HUDEP-2 (cell line): Measurements from ENCODE around the gene ELF5.

Experiments
- DNase-seq, 76 experiments: peaks; one replicate each; lab custom pipeline; 2025; ENCODE audit not compliant: unreplicated experiment in 76 of 76; lab: John Stamatoyannopoulos, UW

The ELF5 gene

DNA sequence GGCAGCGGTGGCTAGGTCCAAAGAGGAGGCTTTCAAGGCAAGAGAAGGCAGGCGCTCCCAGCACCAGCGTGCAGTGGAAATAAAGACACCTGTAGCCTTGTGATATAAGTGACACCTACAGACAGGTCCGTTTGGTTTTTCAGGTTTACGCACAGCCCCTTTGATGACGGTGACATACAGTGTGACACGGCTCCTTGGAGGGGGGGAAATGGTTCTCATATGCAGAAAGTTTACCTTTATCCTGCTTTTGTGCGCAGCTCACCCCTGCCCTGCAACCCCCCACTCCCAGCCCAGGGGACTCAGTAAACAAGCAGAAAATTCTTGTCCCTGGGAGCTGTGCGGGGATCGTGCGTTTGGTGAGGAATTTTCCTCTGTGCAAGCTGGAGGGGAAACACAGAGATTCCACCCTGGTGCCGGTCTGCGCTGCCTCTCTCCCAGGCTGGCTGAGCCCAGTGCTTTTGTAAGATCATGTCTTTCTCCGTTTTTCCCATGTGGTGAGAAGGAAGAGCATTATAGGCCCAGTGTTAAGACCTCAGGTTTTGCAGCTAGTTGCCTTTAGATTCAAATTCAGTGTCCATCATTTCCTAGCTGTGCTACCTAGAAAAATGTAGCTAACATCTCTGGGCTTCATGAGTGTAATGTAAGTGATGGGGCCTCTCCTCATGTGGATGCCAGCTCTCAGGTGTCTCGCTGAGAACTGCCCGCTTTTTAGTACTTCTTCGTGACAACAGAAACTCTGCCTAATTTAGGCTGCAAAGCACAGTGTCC, at the start of gene ELF5:
TSS of gene ELF5 (minus strand) at position 113 of the 768 bp plus-strand sequence. CDS start 8,045 bp downstream, outside the sequence.
- no peak for DNase-seq

DNA sequence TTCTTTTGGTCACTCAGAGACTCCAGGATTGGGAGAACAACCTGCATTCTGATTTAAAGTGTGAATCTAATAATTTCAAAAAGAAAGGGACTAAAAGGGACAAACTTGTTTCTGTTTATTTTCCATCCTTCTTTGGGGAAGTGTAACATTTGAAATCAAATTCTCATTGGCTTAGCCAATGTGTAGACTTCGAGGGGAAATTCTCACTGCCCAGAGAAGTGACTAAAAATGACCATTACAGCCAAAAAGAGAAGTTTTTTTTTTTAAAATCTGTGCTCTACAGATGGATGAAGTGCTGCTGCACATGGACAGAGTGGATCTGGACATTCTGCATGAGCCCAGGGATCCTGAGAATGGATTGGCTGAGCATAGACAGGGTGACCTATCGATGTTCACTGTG, 49.4 kb upstream of the ELF5 start:
- no peak for DNase-seq

DNA sequence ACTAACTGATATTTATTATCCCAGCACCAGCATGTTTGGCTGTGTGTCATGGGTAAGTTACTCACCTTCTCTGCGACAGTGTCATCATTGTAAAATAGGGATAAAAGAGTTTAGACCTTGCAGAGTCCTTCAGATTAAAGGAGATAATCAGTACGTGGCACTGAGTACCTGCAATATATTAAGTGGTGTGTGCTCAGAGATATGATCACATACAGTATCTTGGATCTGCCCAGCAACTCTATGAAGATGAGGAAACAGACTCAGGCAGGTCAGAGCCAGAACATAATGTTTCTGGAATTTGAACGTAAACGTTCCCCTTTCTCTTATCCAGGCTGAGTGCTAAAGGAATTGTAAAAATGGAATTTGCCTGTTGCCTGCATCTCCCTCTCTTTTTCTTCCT, 46.9 kb upstream of the ELF5 start:
- no peak for DNase-seq

DNA sequence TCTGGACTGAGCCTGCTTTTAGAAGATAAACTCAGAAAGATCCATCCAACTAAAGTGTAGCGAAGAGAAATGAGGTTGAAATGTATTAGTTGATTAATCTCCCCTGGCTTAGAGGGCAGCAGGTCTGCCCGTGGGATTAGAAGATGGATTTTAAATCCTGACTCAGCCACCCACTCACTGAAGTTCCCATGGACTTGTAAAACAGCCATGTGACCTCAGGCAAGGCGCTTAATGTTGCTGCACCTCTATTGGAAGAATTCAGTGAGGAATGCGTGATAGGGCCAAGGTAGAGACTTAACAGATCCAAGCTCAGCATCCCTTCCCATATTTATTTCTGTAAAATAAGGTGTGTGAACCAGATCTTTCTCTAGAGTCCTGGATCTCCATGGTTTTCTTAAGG, 45.1 kb upstream of the ELF5 start:
- DNase-seq: no peak

DNA sequence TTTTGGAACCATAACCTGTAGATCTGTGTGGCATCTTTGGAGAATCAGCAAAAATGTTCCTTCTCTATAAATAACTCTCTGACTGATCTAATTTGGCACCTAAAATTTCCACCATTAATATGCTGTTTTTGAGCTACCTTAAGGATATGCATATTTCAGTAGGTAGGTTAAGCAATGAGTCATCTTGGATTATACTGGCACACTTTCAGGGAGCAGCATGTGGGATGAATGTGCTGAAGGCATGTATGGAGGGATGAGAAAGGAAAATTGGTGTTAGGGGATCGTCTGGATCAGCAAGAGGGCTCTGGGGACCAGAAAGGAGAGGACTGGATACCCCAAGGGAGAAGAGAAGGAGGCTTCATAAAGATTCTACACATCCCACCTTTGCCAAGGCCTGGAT, 44.6 kb upstream of the ELF5 start:
- DNase-seq: no peak

DNA sequence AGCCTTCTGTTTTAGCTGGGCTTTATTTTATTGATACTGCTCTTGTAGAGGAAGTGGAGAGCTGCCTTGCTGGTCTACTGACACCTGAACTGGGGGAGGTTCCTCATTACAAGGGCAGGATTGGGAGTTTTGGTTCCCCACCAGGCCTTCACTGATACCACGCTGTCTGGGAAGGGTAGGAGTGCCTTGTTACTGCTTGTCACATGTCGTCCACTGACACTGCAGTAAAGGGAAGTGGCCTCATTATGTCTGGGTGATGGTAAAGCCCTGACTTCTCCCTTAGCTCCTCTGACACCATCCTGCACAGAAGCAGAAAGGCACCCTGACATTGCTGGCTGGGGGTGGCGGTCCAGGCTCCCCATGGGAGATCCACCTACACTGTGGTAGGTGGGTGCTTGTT, 38.7 kb upstream of the ELF5 start:
- peak in 1 of 76 experiments; percentile 5 for DNase-seq

DNA sequence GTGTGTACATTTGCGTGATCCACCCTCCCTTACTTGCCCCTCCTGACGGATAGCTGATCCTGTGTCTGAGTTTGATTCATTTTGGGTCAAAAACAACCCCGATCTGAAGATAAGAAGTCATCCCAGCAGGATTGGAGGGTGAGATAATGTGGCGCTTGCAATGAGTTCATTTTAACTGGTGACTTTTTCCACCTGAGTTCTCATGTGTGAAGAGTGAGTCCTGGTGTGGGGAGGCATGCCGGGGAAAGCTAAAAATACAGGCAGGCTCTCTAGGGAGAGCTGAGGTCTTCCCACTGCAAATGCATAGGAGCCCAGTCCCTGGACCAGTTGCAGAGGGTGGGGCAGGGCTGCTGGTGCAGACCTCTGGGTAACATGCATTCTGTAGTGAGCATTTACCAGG, 35.7 kb upstream of the ELF5 start:
- DNase-seq: no peak

DNA sequence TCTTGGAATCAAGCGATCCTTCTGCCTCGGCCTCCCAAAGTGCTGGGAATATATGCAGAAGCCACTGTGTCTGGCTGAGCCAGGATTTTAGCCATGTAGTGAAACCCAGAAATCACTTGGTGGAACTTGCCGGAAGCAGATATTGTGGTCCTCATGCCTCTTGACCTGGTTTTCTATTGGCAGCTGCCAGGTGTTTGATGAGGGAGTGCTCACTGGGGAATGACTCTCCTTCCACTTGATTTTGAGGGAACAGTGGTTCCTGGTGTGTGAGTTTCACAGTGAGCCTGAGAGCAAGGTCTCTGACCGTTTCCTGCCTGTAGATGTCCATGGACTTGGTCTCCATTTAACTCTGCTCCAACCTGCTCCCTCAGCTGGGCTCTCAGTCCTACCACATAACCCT, 34.7 kb upstream of the ELF5 start:
- DNase-seq: no peak

DNA sequence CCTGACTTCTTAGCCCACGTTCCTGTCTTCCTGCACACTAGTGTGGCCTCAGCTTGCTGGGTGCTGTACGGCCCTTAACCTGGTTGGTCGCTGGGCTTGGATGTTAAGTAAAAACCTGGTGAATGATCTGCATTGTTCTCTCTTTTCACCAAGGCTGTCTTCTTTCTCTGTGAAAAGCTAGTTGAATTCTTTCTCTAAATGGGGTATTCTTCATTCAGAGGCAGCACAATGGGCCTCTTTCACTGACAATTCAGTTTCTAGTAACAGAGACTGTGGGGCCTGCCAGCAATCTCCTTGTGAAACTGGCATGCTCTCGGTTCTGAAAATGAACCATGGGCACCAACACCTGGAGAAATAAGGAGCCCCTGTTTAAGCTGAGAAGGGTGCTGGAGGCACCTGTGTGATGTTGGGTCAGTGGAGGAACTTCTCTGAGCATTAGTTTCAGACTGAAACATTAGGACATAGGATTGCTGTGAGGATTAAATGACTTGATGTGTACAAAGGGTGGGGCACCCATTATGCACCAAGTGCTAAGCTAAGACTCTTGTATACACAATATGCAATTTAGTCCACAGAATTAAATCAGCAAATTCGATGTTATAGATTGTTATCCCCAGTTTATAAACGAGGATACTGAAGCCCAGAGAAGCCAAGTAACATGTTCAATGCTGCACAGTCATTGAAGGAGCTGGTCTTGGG, 33.1 kb upstream of the ELF5 start:
- no peak for DNase-seq

DNA sequence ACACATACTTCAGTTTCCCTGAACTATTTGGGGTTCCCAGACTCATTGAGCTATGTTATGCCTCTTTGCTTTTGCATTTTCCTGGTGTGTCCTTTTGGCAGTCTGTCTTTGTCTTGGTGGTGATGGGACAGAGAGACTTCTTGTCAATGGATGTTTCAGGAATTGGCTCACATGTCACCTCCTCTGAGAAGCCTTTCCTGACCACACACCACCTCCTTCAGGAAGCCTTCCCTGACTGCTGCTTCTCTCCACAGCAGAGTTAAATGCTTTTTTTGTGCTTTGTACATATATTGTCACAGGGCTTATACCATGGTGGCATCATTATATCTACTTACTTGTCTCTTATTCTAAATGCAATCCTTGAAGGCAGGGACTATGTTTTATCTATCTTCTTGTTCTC, 28.5 kb upstream of the ELF5 start:
- DNase-seq: no peak

DNA sequence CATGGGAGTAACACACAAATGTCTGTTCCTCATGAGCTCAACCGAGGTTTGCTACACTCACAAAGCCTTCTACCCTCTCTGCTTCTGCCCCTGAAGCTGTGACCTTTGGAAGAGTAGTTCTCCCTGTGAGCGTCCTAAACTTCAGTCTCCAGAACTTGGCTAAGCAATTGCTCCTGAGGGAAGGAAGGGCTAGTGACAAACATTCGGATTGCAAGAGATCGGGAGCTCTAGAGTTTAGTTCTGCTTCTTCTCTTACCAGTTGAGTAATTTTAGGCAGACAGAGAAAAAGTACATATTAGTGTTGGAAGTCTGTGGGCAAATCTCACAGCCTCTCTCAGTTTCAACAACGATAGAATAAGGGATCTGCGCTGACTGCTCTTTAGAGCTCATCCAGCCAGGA, 27.3 kb upstream of the ELF5 start:
- DNase-seq: no peak

DNA sequence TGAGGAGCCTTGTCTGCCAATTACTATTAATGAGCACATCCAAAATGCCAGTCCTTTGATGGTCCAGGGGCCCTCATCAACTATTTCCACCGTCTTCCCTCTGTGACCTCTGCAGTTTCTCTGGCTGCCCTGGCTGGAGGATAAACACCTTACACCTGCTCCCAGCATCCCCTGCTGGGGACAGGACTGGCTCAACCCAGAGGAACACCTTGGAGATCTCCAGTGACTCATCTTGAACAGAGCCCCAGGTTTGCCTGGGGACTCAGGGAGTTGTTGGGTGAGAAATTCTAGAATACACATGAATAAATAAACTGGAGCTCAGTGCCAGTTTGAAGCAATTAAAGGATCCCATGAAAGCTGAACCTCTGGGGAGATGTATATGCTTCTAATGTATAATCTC, 24.0 kb upstream of the ELF5 start:
- DNase-seq: no peak

DNA sequence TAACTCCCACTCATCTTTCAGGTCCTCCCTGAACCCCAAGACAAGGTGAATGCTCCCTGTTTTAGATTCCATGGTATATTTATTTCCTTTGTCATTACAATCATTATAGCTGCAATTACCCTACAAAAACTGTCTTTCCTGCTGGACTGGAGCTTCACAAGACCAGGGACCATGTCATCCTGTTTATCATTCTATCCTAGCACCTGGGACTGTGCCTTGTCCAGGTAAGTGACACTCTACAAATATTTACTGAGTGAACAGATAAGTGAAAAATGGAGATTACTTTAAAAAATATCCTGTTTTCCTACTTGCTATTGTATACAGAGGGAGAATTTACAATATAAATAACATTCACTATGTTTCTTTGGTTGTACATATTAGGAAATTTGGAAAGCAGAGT, 22.5 kb upstream of the ELF5 start:
- no peak for DNase-seq

DNA sequence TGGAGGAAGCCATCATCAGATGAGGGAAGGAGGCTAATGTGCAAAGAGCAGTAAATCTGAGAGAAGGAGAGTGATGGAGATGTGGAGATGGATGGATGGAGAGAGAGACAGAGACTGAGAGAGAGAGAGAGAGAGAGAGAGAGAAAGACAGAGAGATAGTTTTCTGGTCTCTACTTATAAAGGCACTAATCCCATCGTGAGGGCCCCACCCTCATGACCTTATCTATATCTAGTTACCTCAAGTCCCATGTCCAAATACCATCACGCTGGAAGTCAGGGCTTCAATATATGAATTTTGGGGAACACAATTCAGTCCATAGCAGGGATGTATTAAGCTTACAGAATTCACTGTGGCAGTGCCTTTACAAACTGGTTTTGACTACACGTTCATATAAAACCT, 21.2 kb upstream of the ELF5 start:
- DNase-seq: no peak

DNA sequence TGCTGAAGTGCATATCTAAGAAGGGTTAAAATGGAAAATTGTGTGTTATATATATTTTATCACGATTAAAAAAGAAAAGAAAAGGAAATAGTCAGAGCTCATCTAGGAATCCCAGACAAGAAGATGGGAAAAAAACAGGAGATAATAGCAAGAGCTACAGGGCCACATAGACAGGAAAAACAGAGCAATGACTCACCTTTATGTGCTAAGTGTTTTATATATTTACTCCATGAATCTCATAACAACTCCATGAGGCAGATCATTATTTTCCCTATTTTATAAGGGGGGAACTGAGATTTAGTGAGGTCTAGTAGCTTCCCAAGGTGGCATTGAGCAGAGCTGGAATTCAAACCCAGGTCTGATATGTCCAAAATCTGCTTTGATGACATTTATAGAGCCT, 18.1 kb upstream of the ELF5 start:
- DNase-seq: no peak

DNA sequence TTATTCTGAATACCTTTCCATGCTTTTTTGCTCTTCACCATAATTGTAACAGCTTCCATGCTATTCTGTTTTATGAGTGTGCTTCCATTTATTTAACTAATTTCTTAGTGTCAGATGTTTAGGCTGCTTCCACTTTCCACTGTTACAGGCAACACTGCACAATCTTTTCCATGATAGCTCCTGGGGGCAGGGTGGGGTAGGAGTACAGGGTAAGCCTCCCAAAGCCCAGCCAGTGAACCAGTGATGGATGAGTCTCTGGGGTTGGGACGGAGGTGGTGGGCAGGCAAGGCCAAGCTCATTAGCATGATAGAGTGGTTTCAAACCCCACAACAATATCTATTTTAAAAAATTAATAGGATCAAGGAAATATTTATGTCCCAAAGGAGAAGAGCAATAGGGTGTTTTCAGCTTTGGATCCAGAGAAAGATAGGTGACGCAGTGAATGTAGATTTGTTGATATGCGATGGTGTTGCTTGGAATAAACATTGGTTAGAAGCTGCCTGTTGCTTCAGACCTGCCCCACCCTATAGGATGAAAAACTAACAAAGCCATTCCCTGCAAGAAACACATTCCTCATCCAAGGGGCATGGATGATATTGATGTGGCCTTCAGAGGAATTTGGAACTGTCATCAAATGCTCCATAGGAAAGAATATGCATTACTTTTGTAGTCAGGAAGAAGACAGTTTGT, 17.1 kb upstream of the ELF5 start:
- DNase-seq: no peak

DNA sequence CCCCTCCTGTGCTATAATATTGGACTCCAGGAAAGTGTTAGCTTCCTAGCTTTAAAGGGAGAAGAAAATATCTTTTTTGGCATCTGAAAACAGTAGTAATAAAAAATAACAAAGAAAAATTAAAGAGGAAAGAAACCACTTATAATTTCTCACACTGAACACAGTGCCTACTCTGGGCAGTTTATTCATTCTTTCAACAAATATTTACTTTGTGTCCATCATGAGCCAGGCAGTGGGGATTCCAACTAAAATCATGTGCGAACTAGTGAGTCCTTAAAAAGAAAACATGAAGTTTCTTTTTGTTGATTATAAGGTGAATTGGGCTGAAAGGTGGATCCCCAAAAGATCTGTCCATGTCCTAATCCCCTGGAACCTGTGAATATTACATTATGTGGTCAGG, 16.0 kb upstream of the ELF5 start:
- no peak for DNase-seq

DNA sequence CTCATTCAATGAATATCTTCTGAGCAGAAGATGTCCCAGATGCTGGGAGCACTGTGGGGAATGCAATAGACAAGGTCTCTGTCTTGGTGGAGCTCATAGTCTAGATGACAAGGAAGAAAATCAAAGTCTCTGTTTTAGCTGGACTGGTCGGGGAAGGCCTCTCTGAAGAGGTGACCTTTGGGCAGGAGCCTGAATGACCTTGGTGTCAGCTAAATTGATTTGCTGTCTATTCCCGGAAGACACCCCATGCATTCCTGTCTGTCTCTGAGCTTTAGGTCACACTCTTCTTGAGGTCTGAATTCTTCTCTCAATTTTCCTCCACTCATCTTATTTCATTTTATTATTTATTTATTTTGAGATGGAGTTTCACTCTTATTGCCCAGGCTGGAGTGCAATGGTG, 14.5 kb upstream of the ELF5 start:
- no peak for DNase-seq

DNA sequence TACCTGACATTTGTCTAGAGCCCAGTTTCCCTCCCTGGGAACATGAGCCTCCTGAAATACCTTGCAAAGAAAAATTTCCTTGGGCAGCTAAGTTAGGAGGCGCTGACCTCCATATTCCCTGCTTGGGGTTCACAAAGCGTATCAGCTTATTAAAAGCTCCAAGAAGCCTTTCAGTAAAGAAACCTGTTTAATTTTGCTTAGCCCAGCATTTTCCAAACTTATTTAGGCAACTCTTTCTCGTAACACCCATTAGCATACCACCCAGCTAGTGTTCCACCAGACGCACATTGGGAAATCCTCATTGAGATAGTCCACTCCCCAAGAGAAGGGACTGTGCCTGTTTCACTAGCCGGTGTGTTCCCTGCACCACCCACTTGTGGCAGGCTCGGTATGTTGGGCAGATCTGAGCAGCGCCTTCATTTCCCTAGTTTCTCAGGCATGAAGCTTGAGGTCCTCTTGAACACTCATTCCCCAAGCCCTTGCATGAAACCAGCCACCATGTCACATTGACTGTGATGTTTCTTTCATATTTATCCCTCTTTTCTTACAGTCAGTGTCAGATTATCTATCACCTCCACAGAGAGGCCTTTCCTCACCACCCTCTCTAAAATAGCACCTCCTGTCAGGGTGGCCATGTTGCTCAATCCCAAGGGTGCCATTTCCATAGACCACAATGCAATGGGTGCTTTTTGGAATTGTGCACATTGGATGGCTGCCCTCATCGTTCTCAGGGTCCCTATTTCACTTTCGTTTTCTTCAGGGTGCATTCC, 12.5 kb upstream of the ELF5 start:
- DNase-seq: no peak

DNA sequence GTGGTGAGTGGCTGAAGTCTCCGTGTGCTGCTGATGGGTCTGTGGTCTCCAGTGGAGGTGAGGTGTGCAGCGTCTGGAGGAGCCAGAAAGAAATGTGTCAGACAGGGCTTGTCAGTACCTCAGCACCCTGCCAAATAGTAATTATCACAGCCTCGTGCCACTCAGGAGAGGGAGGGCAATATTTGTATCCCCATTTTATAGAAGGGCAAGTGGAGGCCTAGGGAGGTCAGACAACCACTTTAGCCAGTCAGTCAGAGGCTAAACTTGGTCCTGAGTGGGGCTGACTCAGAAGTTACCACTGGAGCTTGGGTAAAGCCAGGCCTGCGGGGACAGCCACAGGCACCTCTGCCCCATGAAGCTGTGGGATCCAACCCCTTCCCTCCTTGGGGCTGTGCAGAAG, 11.5 kb upstream of the ELF5 start:
- DNase-seq: no peak

DNA sequence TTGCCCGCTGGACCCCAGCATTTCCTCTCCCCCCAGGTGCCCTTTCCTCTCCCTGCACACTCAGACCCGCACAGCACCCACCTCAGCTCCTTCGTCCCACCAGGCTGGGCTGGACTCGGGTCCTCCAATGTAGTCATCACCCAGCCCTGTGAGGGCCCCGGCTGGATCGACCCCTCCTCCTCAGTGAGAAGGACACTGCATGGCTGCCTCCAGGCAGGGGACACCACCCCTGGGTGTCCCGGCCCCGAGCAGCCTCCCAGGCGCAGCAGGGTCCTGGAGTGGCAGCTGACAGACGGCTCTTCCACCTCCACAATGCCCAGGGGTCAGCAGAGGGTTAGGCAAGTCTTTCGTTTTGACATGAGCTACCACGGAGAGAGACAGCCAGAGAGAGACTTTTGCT, 11.1 kb upstream of the ELF5 start:
- no peak for DNase-seq
